HepG2 (cell line): ENCODE measurements around the gene ZFAND3. TPM values are rescaled to one million over a fixed set of nuclear protein-coding genes. Genes with fewer than 3 reads are reported as not detected.

Source experiments
- ATAC-seq: fragments of 200-7000 bp; cut with Tn5 transposase; 3 replicates; pipeline ENCODE4 v1.9.1; 2020; ENCODE audit warnings: mild to moderate bottlenecking, moderate library complexity
- BruUV-seq: library from RNA; stranded (reverse); fragments of 400-500 nt; replicated peaks from 2 replicates; lab custom pipeline; 2021; lab: Mats Ljungman, UMichigan
- CTCF ChIA-PET: fragments of 300-600 bp; formaldehyde crosslinking; extraction: SDS; loops from one replicate; lab custom pipeline; 2021; ENCODE audit warnings: low total read pairs, inconsistent platforms, low intra/inter-chr PET ratio; lab: Yijun Ruan, JAX
- POLR2A ChIA-PET: fragments of 350-600 bp; sonication (Branson Sonifier 250); formaldehyde crosslinking; loops from one replicate; lab custom pipeline; 2020; ENCODE audit warnings: antibody characterized with exemption, inconsistent platforms; lab: Yijun Ruan, JAX
- DNase-seq: peaks from one replicate; pipeline ENCODE4 v3.0.0-alpha.2; 2015; ENCODE audit warnings: low spot score
- FAIRE-seq: peaks from 3 replicates; lab custom pipeline; 2011; peaks lifted over from hg19 to GRCh38; lab: Jason Lieb, UNC
- H2AFZ ChIP-seq: one replicate; pipeline ENCODE4 v1.6.1; 2011; ENCODE audit warnings: low read length, inconsistent platforms
- H3K27ac ChIP-seq: fragments of 300-600 bp; 3 replicates; pipeline ENCODE4 v1.8.0; 2011; ENCODE audit warnings: mixed run types, mild to moderate bottlenecking, mixed read lengths, low read length, inconsistent platforms; ENCODE audit not compliant: insufficient read depth; ENCODE audit errors: extremely low read length
- H3K27me3 ChIP-seq, 2 experiments: fragments of 200-600 bp in 1 of 2; 2 replicates in 1 of 2; 3 replicates in 1 of 2; pipeline versions ENCODE4 v1.6.0 to v1.8.0; 2011; ENCODE audit warnings: low read length in 2 of 2, mild to moderate bottlenecking in 2 of 2, moderate library complexity in 2 of 2, inconsistent platforms in 1 of 2; ENCODE audit not compliant: insufficient read depth in 2 of 2, control insufficient read depth in 1 of 2
- H3K36me3 ChIP-seq, 2 experiments: fragments of 200-600 bp in 1 of 2; replicated peaks in 1 of 2; 2 replicates in 1 of 2; 3 replicates in 1 of 2; pipeline versions ENCODE4 v1.5.1 to v1.8.0; 2011; ENCODE audit warnings: low read length in 2 of 2, inconsistent platforms in 1 of 2; ENCODE audit not compliant: insufficient read depth in 2 of 2, control insufficient read depth in 1 of 2
- H3K4me1 ChIP-seq: 2 replicates; pipeline ENCODE4 v1.5.1; 2012; ENCODE audit warnings: low read length, inconsistent platforms; ENCODE audit not compliant: insufficient read depth
- H3K4me2 ChIP-seq: 2 replicates; pipeline ENCODE4 v1.6.0; 2011; ENCODE audit warnings: low read depth, low read length, inconsistent platforms
- H3K4me3 ChIP-seq, 3 experiments: fragments of 200-600 bp in 1 of 3; sonication (generic), shearing (Covaris generic) in 1 of 3; replicated peaks in 1 of 3; 2 replicates each; pipeline ENCODE4 v1.5.1; 2011 to 2016; ENCODE audit warnings: low read length in 3 of 3, inconsistent platforms in 2 of 3, low read depth in 2 of 3, mild to moderate bottlenecking in 2 of 3, control low read depth in 1 of 3, mixed read lengths in 1 of 3; ENCODE audit not compliant: insufficient read depth in 1 of 3
- H3K79me2 ChIP-seq: one replicate; pipeline ENCODE4 v1.6.1; 2011; ENCODE audit warnings: low read length, inconsistent platforms; ENCODE audit not compliant: insufficient read depth
- H3K9ac ChIP-seq: 2 replicates; pipeline ENCODE4 v1.6.0; 2011; ENCODE audit warnings: mild to moderate bottlenecking, low read depth, low read length, inconsistent platforms; ENCODE audit not compliant: insufficient read depth
- H3K9me3 ChIP-seq: 2 replicates; pipeline ENCODE4 v1.5.1; 2012; ENCODE audit warnings: mild to moderate bottlenecking, low read length
- H4K20me1 ChIP-seq: 2 replicates; pipeline ENCODE4 v1.6.0; 2011; ENCODE audit warnings: inconsistent platforms, mild to moderate bottlenecking, low read length, moderate library complexity; ENCODE audit not compliant: insufficient read depth
- CEBPG ChIP-seq: IDR thresholded peaks from 2 replicates; pipeline ENCODE4 v1.6.1; 2016
- FOSL2 ChIP-seq: sonication (generic); formaldehyde crosslinking; IDR thresholded peaks from 2 replicates; pipeline ENCODE4 v1.4.0; 2020; ENCODE audit warnings: missing genetic modification reagents
- KDM1A ChIP-seq: IDR thresholded peaks from 2 replicates; pipeline ENCODE4 v1.6.1; 2016; ENCODE audit warnings: missing compliant biosample characterization
- NONO ChIP-seq, 2 experiments: fragments of 450-650 bp in 1 of 2; sonication (generic) in 1 of 2; formaldehyde crosslinking in 1 of 2; IDR thresholded peaks in 1 of 2; conservative IDR thresholded peaks in 1 of 2; 2 replicates each; pipeline versions ENCODE4 v1.6.1 to v1.8.0; 2017 to 2022; ENCODE audit warnings: mild to moderate bottlenecking in 1 of 2, missing genetic modification reagents in 1 of 2, moderate library complexity in 1 of 2
- POLR2A ChIP-seq, 2 experiments: IDR thresholded peaks; 2 replicates each; pipeline ENCODE4 v1.6.1; 2011; ENCODE audit warnings: low read depth in 2 of 2, low read length in 2 of 2, mild to moderate bottlenecking in 1 of 2, moderate library complexity in 1 of 2; ENCODE audit not compliant: insufficient read depth in 1 of 2
- TARDBP ChIP-seq: sonication (generic); formaldehyde crosslinking; IDR thresholded peaks from 2 replicates; pipeline ENCODE4 v1.8.0; 2022; ENCODE audit warnings: mild to moderate bottlenecking, missing genetic modification reagents
- ZNF333 ChIP-seq: sonication (generic); formaldehyde crosslinking; IDR thresholded peaks from 2 replicates; pipeline ENCODE4 v1.4.0; 2020; ENCODE audit warnings: mild to moderate bottlenecking, missing genetic modification reagents, borderline replicate concordance
- ZNF430 ChIP-seq: sonication (generic); formaldehyde crosslinking; IDR thresholded peaks from 2 replicates; pipeline ENCODE4 v1.9.0; 2021; ENCODE audit warnings: mild to moderate bottlenecking, missing genetic modification reagents
- ZNF558 ChIP-seq: sonication (generic); formaldehyde crosslinking; IDR thresholded peaks from 2 replicates; pipeline ENCODE4 v1.9.0; 2022; ENCODE audit warnings: mild to moderate bottlenecking, missing genetic modification reagents, borderline replicate concordance
- ZSCAN29 ChIP-seq: sonication (generic); formaldehyde crosslinking; conservative IDR thresholded peaks from 2 replicates; pipeline ENCODE4 v1.4.0; 2020; ENCODE audit warnings: mild to moderate bottlenecking, missing genetic modification reagents
- WGBS: methylation state at CpG from one replicate; pipeline ENCODE4 v1.1.6; 2017; ENCODE audit warnings: low lambda C conversion rate; 5-methylcytosine and 5-hydroxymethylcytosine counted together
- in situ Hi-C: cut with HindIII; loops from 2 replicates; pipeline ENCODE4 v1.10.0; 2017; ENCODE audit warnings: low pct_unique_long_range_greater_than_20kb; ENCODE audit not compliant: extremely low pct_ligation_motif_present
- intact Hi-C: fragments of 100-400 bp; cut with micrococcal nuclease; formaldehyde crosslinking; loops from one replicate; pipeline ENCODE4 v1.10.0; 2022; ENCODE audit not compliant: unreplicated experiment
- polyA plus RNA-seq, 8 experiments: library from polyadenylated mRNA; depleted of rRNA in 3 of 8; stranded (reverse) in 7 of 8; unstranded in 1 of 8; fragments of >200 nt; fragmentation: Illumina TruSeq in 4 of 8; extraction: Trizol in 4 of 8; gene quantifications; 2 replicates each; pipeline versions ENCODE4 v1.2.1 to v1.2.3, GENCODE V29; 2011 to 2016; ENCODE audit warnings: low read depth in 4 of 8, missing spikeins in 1 of 8, mixed read lengths in 1 of 8; ENCODE audit not compliant: insufficient read depth in 1 of 8
- total RNA-seq, 5 experiments: library from RNA; depleted of rRNA; stranded (reverse); fragments of >200 nt; fragmentation: Illumina TruSeq; extraction: Trizol; gene quantifications; 2 replicates each; pipeline ENCODE4 v1.2.3, GENCODE V29; 2016; ENCODE audit warnings: low read depth in 1 of 5
- TF ChIP-seq, protein P1 (sequence below): sonication (generic); formaldehyde crosslinking; IDR thresholded peaks from 2 replicates; pipeline ENCODE4 v1.4.0; 2020; ENCODE audit warnings: missing genetic modification reagents
- TF ChIP-seq, protein P2 (sequence below): sonication (generic); formaldehyde crosslinking; IDR thresholded peaks from 2 replicates; pipeline ENCODE4 v1.5.0; 2020; ENCODE audit warnings: mild to moderate bottlenecking, missing genetic modification reagents
- TF ChIP-seq, protein P3 (sequence below): sonication (generic); formaldehyde crosslinking; IDR thresholded peaks from 2 replicates; pipeline ENCODE4 v1.4.0; 2020; ENCODE audit warnings: mild to moderate bottlenecking, low read depth, missing genetic modification reagents

Gene ZFAND3
- total and polyA plus RNA-seq, 2 of the 13 experiments (the other 11 are each of a cell fraction or from before 2014, with no cell fraction given), result 16.4 to 17.1 TPM

DNA sequence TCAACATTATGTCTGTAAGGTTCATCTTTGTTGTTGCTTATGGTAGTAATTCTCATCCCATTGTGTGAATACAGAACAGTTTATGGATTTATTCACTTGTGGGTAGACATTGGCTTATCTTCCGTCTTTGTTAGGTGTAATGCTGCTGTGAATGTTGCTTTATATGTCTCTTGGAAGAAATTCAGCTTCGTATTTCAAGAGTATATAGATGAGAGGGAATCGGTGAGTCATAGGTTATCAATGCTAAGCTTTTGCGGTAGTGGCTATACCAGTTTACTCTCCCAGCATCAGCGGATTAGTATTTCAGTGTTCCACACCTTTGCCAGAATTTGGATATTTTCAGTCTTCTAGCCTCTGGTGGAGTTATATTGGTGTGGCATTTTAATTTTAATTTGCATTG, 77.8 kb downstream of the ZFAND3 start:
- Histone ChIP-seq H3K36me3 (no peaks in the 10 kb centered on the region), H2AFZ (no peak overlapping the region), H3K4me3 (no peak overlapping the region), H3K27me3 (no peaks in the 10 kb centered on the region), H3K9me3 (no peaks in the 10 kb centered on the region), H3K9ac (no peak overlapping the region), H3K4me1 (peaks cover 34% of the 10 kb centered on the region), H3K79me2 (peaks cover 69% of the 10 kb centered on the region), H3K4me2 (no peak overlapping the region), H4K20me1 (no peaks in the 10 kb centered on the region), H3K27ac (no peak overlapping the region)
- FAIRE-seq, result no peak
- 95% methylated on average over 5 of the region's 5 CpGs for WGBS
- BruUV-seq, result no TSS peak
- ChIA-PET POLR2A (no interaction called here), CTCF (no interaction called here)
- DNase-seq, result no peak
- TF ChIP-seq, protein P1, sequence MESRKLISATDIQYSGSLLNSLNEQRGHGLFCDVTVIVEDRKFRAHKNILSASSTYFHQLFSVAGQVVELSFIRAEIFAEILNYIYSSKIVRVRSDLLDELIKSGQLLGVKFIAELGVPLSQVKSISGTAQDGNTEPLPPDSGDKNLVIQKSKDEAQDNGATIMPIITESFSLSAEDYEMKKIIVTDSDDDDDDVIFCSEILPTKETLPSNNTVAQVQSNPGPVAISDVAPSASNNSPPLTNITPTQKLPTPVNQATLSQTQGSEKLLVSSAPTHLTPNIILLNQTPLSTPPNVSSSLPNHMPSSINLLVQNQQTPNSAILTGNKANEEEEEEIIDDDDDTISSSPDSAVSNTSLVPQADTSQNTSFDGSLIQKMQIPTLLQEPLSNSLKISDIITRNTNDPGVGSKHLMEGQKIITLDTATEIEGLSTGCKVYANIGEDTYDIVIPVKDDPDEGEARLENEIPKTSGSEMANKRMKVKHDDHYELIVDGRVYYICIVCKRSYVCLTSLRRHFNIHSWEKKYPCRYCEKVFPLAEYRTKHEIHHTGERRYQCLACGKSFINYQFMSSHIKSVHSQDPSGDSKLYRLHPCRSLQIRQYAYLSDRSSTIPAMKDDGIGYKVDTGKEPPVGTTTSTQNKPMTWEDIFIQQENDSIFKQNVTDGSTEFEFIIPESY, result peak; percentile 47; the same call in 1 of the 2 replicates
- TF ChIP-seq KDM1A (CRISPR knock-in tag) (no peak), FOSL2 (CRISPR knock-in tag) (peak; percentile 37; the same call in 1 of the 2 replicates), ZNF430 (no peak), TARDBP (CRISPR knock-in tag) (no peak)
- ATAC-seq, result no peak
- intact Hi-C loops (no loop called here), in situ Hi-C loops (no loop called here)

DNA sequence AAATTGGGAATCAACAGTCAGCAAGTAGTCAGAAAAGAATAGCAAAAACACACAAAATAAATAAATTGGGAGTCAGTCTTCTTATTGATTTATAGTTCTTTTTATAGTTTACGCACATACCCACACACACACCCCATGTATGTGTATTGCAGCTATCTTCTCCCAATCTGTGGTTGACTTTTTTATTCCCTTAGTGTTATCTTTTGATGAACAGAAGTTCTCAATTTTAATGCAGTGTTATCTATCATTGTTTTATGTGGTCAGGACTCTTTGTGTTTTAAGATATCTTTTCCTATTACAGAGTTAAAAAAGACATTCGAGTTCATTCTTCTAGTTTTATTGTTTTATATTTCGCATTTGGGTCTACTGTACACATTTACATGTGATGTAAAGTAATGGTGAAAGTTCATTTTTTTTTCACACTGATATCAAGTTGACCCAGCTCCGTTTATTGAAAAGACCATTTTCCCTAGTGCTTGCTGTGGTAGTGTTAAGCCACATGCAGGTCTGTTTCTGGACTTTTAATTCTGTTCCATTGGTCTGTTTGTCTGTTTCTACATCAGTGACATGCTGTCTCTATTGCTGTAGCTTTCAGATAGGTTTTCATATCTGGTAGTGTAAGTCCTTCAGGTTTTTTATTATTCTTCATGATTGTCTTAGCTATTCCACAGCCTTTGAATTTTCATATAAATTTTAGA, 78.4 kb downstream of the ZFAND3 start:
- peaks cover 35% of the 10 kb centered on the region for H3K4me1 ChIP-seq
- no peak for DNase-seq
- TF ChIP-seq, protein P2, sequence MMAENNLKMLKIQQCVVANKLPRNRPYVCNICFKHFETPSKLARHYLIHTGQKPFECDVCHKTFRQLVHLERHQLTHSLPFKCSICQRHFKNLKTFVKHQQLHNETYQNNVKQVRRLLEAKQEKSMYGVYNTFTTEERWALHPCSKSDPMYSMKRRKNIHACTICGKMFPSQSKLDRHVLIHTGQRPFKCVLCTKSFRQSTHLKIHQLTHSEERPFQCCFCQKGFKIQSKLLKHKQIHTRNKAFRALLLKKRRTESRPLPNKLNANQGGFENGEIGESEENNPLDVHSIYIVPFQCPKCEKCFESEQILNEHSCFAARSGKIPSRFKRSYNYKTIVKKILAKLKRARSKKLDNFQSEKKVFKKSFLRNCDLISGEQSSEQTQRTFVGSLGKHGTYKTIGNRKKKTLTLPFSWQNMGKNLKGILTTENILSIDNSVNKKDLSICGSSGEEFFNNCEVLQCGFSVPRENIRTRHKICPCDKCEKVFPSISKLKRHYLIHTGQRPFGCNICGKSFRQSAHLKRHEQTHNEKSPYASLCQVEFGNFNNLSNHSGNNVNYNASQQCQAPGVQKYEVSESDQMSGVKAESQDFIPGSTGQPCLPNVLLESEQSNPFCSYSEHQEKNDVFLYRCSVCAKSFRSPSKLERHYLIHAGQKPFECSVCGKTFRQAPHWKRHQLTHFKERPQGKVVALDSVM (CRISPR knock-in tag), result no peak
- TF ChIP-seq ZSCAN29 (CRISPR knock-in tag) (no peak), NONO (IDR thresholded peaks at IDR 0.05) (no peak), NONO (CRISPR knock-in tag; conservative IDR thresholded peaks at IDR 0.05) (no peak), POLR2A (IDR thresholded peaks at IDR 0.05; ENCODE audit: insufficient read depth in 1 of 2, low read depth in 2 of 2, low read length in 2 of 2) (no peak), ZNF333 (CRISPR knock-in tag) (no peak), ZNF558 (CRISPR knock-in tag) (no peak), CEBPG (no peak)
- TF ChIP-seq, protein P3, sequence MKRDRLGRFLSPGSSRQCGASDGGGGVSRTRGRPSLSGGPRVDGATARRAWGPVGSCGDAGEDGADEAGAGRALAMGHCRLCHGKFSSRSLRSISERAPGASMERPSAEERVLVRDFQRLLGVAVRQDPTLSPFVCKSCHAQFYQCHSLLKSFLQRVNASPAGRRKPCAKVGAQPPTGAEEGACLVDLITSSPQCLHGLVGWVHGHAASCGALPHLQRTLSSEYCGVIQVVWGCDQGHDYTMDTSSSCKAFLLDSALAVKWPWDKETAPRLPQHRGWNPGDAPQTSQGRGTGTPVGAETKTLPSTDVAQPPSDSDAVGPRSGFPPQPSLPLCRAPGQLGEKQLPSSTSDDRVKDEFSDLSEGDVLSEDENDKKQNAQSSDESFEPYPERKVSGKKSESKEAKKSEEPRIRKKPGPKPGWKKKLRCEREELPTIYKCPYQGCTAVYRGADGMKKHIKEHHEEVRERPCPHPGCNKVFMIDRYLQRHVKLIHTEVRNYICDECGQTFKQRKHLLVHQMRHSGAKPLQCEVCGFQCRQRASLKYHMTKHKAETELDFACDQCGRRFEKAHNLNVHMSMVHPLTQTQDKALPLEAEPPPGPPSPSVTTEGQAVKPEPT (CRISPR knock-in tag), result no peak

More for the DNA sequence above, 78.4 kb downstream of the ZFAND3 start:
- H3K4me3 ChIP-seq, result no peak overlapping the region
- ChIA-PET CTCF (no interaction called here), POLR2A (no interaction called here)
- H3K79me2 ChIP-seq, result peaks cover 69% of the 10 kb centered on the region
- no peak overlapping the region for H3K9ac ChIP-seq
- FAIRE-seq, result no peak
- no peak overlapping the region for H2AFZ ChIP-seq
- no peaks in the 10 kb centered on the region for H3K27me3 ChIP-seq
- no TSS peak for BruUV-seq
- H3K36me3 ChIP-seq, result no peaks in the 10 kb centered on the region
- intact Hi-C loops (no loop called here), in situ Hi-C loops (no loop called here)
- H3K27ac ChIP-seq, result no peak overlapping the region
- H4K20me1 ChIP-seq, result no peaks in the 10 kb centered on the region
- ATAC-seq, result no peak
- H3K4me2 ChIP-seq, result no peak overlapping the region
- WGBS, result 95% methylated on average over 4 of the region's 4 CpGs
- H3K9me3 ChIP-seq, result no peaks in the 10 kb centered on the region
